DMS53 treated with DMSO at 0.1 percent for 48 hours (cell line): ENCODE results near the gene BAZ1B.
"Not testable (repeated sequence)": the region's sequence is repeated elsewhere in the genome, so short reads cannot be mapped to it uniquely, and the experiment has no call there.

Experiments
- DNase-seq: peaks from one replicate; lab custom pipeline; 2025; ENCODE audit not compliant: unreplicated experiment; lab: John Stamatoyannopoulos, UW

BAZ1B gene

DNA sequence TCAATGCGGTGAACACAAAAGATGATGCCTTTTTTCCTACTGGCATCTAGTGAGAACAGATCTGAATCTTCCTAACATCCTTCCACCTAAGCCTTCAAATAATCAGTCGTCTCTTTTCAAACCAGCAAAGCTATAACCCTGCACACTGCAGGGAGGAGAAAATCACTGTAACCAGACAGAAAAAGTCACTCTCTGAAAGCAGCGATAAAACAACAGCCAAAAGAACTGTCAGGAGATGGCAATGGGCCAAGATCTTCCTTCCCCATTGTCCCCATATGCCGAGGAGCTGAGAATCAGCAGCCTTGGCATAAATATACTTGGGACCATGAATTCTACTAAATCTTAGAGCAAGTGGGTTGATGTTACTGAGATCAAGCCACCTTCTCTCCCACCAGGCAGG is 75.4 kb downstream of the BAZ1B start:
- no peak for DNase-seq

- no peak for DNase-seq
Measured at GRCh38 chr7:73443548-73444255, 78.4 kb downstream of the BAZ1B start.

GRCh38 chr7:73442903-73443500 is 79.1 kb downstream of the BAZ1B start:
- DNase-seq, result no peak

- no peak for DNase-seq
Measured at GRCh38 chr7:73442222-73442902, 79.7 kb downstream of the BAZ1B start.

DNA sequence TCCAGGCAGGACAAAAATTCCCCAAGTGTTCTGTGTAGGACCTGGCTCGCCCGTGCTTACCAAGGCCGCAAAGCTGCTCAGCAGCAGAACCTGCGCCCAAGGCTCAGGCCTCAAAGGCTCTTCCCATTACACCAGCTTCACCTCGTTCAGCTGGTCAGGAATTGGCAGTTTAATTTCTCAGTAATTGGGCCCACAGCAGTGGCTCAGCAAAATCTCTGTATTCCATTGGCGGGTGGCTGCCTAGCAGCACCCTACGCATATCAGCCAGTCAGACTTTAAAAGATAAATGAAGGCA is 82.7 kb downstream of the BAZ1B start:
- no peak for DNase-seq

DNA sequence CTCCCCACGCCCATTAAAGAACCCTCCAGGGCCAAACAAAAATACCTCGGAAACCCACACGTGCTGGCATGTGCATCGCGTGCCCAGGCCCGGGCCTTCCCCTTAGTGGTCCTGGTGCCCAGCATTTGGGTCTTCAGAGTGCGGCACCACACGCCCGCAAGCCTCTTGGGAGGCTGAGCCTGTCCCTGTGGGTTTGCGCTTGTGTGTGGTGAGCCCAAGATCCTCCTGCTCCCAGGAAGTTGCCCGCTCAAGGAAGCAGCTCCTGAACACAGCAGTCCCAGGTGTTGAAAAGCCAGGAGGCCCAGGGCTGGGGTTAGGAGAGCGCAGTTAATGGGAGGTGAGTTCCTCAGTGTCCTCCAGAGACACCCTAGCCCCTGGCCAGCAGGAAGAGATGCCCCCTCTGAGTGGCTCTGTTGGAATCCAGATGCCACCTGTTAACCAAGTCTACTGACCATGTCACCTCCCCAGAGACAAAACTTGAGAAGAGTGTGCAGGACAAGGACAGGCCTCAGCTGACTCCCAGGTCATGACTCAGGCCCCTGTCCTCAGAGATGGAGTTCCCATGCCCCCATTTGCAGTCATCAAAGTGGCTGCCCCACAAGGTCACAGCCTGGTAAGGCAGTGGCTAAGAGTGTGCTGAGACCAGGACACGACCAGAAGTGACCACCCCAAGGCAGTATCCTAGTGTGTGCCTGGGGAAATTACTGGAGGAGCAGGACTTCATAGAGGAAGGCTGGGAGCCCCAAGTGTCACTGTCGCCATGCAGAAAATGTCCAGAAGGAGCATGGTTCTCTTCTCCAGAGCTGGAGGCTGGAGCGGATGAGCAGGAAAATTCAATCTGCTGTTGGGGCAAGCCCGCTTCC is 83.3 kb downstream of the BAZ1B start:
- DNase-seq, result no peak

- no peak for DNase-seq
Measured at GRCh38 chr7:73437621-73438416, 84.3 kb downstream of the BAZ1B start.

DNA sequence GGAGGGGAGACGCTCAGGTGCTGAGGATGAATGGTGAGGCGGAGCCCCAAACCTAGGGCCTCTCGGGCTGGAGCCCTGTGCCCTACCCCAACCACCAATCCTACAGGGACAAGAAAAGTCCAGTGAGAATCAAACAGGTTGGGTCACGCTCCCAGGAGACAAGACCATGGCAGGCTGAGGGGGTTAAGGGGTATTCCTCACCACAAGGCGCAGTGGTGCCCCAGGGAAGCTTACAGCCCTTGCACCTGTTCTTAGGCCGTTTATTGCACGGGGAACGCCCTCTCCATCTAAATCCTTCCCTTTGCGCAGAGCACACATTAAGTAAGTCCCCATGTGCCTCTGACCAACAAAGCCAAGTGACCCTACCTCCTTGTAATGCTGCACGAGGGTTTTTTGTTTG is 85.0 kb downstream of the BAZ1B start:
- no peak for DNase-seq

- peak; percentile 68 for DNase-seq
Measured at GRCh38 chr7:73436031-73436929, 85.8 kb downstream of the BAZ1B start.

DNA sequence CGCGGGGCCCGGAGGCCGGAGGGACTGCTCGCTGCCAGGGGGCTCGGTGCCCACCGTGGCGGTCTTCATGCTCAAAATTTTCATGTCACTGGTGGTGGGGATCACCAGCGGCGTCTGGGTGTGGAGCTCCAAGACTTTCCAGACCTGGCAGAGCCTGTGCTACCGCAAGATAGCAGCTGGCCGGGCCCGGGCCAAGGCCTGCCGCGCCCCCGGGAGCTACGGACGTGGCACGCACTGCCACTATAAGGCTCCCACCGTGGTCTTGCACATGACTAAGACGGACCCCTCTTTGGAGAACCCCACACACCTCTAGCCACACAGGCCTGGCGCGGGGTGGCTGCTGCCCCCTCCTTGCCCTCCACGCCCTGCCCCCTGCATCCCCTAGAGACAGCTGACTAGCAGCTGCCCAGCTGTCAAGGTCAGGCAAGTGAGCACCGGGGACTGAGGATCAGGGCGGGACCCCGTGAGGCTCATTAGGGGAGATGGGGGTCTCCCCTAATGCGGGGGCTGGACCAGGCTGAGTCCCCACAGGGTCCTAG is 86.6 kb downstream of the BAZ1B start:
- no peak for DNase-seq

- DNase-seq, result no peak
Measured at GRCh38 chr7:73434701-73435069, 87.4 kb downstream of the BAZ1B start.

- DNase-seq, result no peak
Measured at GRCh38 chr7:73433924-73434700, 88.0 kb downstream of the BAZ1B start.

DNA sequence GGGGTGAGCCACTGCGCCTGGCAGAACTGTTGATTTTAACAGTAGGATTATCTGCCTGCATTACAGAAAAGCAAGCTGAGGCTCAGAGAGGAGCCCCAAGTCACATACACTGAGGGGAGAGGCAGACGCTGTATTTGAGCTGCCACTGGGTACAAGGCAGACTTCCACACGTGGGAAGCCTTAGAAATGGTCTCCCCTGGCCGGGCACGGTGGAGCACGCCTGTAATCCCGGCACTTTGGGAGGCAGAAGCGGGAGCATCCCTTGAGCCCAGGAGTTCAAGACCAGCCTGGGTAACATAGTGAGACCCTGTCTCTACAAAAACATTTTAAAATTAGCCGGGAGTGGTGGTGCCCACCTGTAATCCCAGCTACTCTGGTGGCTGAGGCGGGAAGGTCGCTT is 89.4 kb downstream of the BAZ1B start:
- DNase-seq, result no peak

DNA sequence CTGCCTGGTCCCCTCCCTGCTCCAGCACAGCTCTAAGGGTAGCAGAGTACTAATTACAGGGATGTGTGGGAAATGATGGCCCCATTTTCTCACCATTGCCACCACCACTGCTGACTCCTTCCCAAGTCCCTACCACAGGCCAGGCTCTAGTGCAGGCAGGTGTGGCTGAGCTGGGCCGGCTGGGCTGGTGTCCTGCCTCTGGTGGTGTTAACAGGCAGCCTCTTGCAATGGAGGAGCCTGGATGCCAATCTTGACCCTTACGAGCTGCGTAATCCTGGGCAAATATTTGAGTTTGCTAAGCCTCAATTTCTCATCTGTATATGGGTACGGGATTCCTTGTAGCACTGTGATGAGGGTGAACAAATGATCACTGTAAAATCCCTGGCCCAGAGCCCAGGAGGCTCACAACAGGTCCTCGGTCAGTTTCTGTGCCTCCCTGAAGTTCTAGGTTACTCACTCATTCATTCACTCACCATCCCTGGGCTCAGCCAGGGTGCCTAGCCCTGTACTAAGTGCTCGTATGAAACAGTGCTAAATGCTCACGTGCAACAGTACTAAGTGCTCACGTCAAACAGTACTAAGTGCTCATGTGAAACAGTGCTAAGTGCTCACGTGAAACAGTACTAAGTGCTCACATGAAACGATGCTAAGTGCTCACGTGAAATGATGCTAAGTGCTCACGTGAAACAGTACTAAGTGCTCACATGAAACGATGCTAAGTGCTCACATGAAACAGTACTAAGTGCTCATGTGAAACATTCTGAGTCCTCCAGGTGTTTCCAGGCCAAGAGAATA is 90.9 kb downstream of the BAZ1B start:
- DNase-seq, result peak; percentile 65

DNA sequence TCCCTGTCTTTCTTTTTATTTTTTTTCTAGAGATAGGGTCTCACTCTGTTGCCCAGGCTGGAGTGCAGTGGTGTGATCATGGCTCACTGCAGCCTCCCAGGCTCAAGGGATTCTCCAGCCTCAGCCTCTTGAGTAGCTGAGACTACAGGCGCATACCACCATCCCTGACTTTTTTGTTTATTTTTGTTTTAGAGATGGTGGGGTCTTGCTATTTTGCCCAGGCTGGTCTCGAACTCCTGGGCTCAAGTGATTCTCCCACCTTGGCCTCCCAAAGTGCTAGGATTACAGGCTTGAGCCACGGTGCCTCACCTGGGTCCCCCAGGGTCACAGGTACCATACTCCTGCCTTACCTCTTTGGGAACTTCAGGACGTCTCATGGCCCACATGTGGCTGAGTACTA is 91.6 kb downstream of the BAZ1B start:
- not testable (repeated sequence) for DNase-seq

- DNase-seq, result no peak
Measured at GRCh38 chr7:73429622-73430505, 92.2 kb downstream of the BAZ1B start.

- DNase-seq, result no peak
Measured at GRCh38 chr7:73429215-73429614, 92.9 kb downstream of the BAZ1B start.
